Prostate gland (tissue), 2 donors: ENCODE results near the gene FGF1. TPM values are rescaled to one million over a fixed set of nuclear protein-coding genes. Genes with fewer than 3 reads are reported as not detected.

Experiments
- DNase-seq: peaks from one replicate; pipeline ENCODE4 v3.0.0-alpha.2; 2019; ENCODE audit warnings: low spot score
- H3K27ac ChIP-seq, 2 donors: fragments of 200-600 bp; sonication (generic); 2 replicates each; pipeline ENCODE4 v1.5.1; 2017 to 2019
- H3K27me3 ChIP-seq: fragments of 200-600 bp; sonication (generic); replicated peaks from 2 replicates; pipeline ENCODE4 v1.5.1; 2019; ENCODE audit not compliant: insufficient read depth
- H3K36me3 ChIP-seq, 2 donors: fragments of 200-600 bp; sonication (generic); 1 replicate in 1 of 2; 2 replicates in 1 of 2; pipeline versions ENCODE4 v1.5.1 to v1.8.1; 2017 to 2019
- H3K4me1 ChIP-seq: fragments of 200-600 bp; sonication (generic); replicated peaks from 2 replicates; pipeline ENCODE4 v1.5.1; 2019
- H3K4me3 ChIP-seq, 2 donors: fragments of 200-600 bp; sonication (generic); 2 replicates each; pipeline ENCODE4 v1.5.1; 2017 to 2019
- H3K9me3 ChIP-seq: fragments of 200-600 bp; sonication (generic); 2 replicates; pipeline ENCODE4 v1.5.1; 2017
- POLR2A ChIP-seq: fragments of 450-650 bp; IDR thresholded peaks from one replicate; pipeline ENCODE4 v1.6.1; 2016; ENCODE audit warnings: antibody characterized with exemption, mild to moderate bottlenecking
- POLR2AphosphoS5 ChIP-seq: sonication (generic); formaldehyde crosslinking; IDR thresholded peaks from one replicate; pipeline ENCODE4 v1.6.1; 2017; ENCODE audit warnings: antibody characterized with exemption
- WGBS: methylation state at CpG from one replicate; pipeline ENCODE4 v1.1.5; 2018; 5-methylcytosine and 5-hydroxymethylcytosine counted together
- intact Hi-C: fragments of 100-400 bp; cut with DNase I; formaldehyde crosslinking; loops from one replicate; pipeline ENCODE4 v1.14.2; 2022
- total RNA-seq, 2 donors: library from RNA; depleted of rRNA; stranded (reverse); fragments of >200 nt; gene quantifications; one replicate each; pipeline ENCODE4 v1.1.0, GENCODE V29; 2016
- TF ChIP-seq, protein P1 (sequence below), 4 experiments: fragments of 200-600 bp in 2 of 4; fragments of 450-650 bp in 2 of 4; sonication (generic) in 2 of 4; IDR thresholded peaks; 1 replicate in 3 of 4; 2 replicates in 1 of 4; pipeline ENCODE4 v1.5.1; 2016 to 2019; ENCODE audit warnings: antibody characterized with exemption in 4 of 4, mild to moderate bottlenecking in 2 of 4, moderate library complexity in 2 of 4

Gene FGF1
- total RNA-seq, 2 donors from 2014 or later: 2.0 to 9.4 TPM

DNA sequence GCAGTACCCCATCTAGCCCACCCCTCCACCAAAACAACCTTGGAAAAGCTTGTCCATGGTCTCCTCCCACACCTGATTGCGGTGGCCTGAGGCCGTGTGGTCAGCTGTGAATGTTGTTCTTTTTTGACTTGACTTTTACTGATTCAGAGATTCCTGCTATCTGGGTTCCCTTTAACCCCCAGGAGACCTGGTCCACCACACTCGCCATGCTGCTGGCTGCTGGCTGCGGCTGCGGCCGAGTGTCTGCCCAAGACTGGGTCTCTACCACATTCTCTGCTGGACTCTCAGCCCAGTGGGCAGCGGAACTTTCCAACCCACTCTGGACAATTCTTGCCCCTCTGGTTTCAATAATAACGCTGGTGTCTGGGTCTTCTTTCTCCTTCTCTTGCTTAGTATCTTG is 28.4 kb downstream of the FGF1 start:
- H3K4me1 ChIP-seq: no peaks in the 10 kb centered on the region
- intact Hi-C loops: loop anchor here (5.0 kb wide), 1 partner anchor 45 kb away; no protein-coding TSS in a partner anchor
- no peak overlapping the region for H3K4me3 ChIP-seq
- no peaks in the 10 kb centered on the region for H3K9me3 ChIP-seq
- H3K27ac ChIP-seq: no peak overlapping the region
- H3K27me3 ChIP-seq: no peaks in the 10 kb centered on the region
- TF ChIP-seq POLR2A: no peak
- TF ChIP-seq, protein P1, sequence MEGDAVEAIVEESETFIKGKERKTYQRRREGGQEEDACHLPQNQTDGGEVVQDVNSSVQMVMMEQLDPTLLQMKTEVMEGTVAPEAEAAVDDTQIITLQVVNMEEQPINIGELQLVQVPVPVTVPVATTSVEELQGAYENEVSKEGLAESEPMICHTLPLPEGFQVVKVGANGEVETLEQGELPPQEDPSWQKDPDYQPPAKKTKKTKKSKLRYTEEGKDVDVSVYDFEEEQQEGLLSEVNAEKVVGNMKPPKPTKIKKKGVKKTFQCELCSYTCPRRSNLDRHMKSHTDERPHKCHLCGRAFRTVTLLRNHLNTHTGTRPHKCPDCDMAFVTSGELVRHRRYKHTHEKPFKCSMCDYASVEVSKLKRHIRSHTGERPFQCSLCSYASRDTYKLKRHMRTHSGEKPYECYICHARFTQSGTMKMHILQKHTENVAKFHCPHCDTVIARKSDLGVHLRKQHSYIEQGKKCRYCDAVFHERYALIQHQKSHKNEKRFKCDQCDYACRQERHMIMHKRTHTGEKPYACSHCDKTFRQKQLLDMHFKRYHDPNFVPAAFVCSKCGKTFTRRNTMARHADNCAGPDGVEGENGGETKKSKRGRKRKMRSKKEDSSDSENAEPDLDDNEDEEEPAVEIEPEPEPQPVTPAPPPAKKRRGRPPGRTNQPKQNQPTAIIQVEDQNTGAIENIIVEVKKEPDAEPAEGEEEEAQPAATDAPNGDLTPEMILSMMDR (IDR thresholded peaks at IDR 0.05): no peak
- no peak for TF ChIP-seq POLR2AphosphoS5
- DNase-seq: no peak
- 95% methylated on average over 8 of the region's 8 CpGs for WGBS
- no peaks in the 10 kb centered on the region for H3K36me3 ChIP-seq

DNA sequence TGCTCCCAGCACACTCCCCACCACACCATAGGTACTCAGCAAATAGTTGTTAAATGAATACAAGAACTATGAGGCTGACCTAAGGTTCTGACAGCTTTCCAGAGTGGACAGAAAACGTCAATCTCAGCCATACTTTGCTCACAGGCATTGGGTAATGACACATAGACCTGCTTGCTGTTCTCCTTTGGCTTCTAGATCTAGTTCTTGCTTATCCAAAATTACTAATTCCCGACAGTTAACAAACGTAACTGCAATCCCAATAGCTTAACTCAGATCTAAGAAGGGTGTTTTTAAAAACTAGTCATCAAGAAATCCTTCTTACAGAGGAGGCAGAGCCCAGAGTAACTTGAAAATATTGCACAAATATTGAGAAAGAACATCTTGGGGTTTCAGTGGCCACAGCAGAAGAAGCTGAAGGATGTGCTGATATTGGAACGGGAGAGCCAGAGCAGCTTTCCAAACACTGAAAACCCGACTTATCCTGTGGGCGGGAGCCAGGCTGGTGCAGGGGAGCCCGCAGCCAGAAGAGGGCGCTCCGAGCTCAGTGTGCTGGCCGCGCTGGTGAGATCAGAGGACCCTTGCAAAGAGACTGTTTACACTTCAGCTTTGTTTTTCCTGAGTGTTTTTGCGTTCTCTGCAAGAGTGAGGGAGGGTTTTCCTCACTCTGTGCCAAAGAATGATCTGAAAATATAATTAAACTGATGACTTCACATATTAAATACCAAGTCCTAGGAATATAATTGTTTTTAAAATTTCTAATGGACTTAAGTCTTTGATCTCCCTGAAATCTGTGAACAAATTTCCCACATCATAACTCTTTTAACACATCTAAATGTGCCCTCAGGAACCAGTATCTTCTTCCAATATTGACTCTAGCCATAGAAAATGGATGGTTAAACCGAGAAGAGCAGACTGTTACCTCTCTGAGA is 30.3 kb downstream of the FGF1 start:
- 15% methylated on average over 13 of the region's 13 CpGs for WGBS
- no peak overlapping the region for H3K27ac ChIP-seq

DNA sequence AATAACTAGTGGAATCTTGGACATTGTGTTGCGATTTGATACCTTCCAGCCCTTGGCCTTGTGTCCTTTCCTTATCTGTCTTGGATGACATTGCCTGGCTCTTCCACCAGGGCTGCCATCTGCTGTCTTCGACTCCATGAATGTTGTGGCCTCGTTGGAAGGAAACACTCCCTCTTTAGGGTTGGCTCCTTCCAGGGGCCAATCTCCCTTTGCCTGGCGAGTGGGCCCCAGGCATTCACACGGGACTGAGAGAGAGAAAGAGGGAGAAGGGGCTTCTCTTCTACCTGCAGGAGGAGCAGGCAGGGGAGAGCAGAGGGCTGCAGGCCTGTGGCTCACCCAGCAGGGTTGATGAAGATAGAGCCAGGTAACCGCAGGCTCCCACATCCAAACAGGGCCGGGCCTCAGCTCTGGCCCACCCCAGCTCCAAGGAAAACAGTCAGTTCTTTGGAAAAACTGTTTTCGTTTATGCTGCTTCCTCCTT is 31.3 kb downstream of the FGF1 start:
- no peaks in the 10 kb centered on the region for H3K9me3 ChIP-seq
- no peaks in the 10 kb centered on the region for H3K27me3 ChIP-seq
- no peaks in the 10 kb centered on the region for H3K4me1 ChIP-seq
- no peak for TF ChIP-seq POLR2AphosphoS5
- no peak for TF ChIP-seq POLR2A
- TF ChIP-seq, protein P1 (IDR thresholded peaks at IDR 0.05): no peak
- 78% methylated on average over 8 of the region's 8 CpGs for WGBS
- no peaks in the 10 kb centered on the region for H3K36me3 ChIP-seq
- intact Hi-C loops: loop anchor here (2.0 to 5.0 kb wide), 2 partner anchors 42 kb away; no protein-coding TSS in a partner anchor
- H3K4me3 ChIP-seq: no peak overlapping the region
- no peak for DNase-seq
- H3K27ac ChIP-seq: no peak overlapping the region

More for the DNA sequence above, 30.3 kb downstream of the FGF1 start:
- Histone ChIP-seq H3K36me3 (no peaks in the 10 kb centered on the region), H3K4me1 (no peaks in the 10 kb centered on the region), H3K4me3 (no peak overlapping the region), H3K27me3 (no peaks in the 10 kb centered on the region), H3K9me3 (no peaks in the 10 kb centered on the region)
- TF ChIP-seq, protein P1 (IDR thresholded peaks at IDR 0.05): peak; percentile 88 to 94 (median 90)
- TF ChIP-seq POLR2A (no peak), POLR2AphosphoS5 (peak; percentile 41)
- intact Hi-C loops: loop anchor here (2.0 to 5.0 kb wide), 2 partner anchors 41 to 43 kb away; no protein-coding TSS in a partner anchor
- peak; percentile 69 for DNase-seq

DNA sequence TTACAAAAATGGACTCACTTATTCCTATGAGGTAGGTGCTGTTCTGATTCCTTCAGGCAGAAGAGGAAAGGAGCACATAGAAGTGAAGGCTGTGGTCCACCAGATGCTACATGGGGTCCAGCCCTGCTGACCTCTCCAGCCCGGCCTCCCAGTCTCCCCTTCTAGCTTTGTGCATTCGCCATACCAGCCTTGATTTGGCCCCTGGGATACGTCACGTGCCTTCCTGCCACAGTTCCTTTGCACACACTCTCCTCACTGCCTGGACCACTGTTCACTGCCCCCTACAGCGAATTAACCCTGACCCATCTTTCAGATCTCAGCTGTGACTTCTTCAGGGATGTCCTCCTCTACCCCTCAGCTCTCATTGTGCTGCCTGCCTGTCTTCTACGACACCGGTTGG is 32.6 kb downstream of the FGF1 start:
- Histone ChIP-seq H3K4me3 (no peak overlapping the region), H3K27ac (no peak overlapping the region), H3K36me3 (no peaks in the 10 kb centered on the region), H3K27me3 (no peaks in the 10 kb centered on the region), H3K9me3 (no peaks in the 10 kb centered on the region), H3K4me1 (no peaks in the 10 kb centered on the region)
- TF ChIP-seq POLR2AphosphoS5 (no peak), POLR2A (no peak)
- TF ChIP-seq, protein P1 (IDR thresholded peaks at IDR 0.05): no peak
- DNase-seq: no peak
- WGBS: 93% methylated on average over 7 of the region's 7 CpGs
- intact Hi-C loops: no loop called here
